ENCODE results near the gene TYW1B.
"Not testable (repeated sequence)": the region's sequence is repeated elsewhere in the genome, so short reads cannot be mapped to it uniquely, and the experiment has no call there.

GRCh38 chr7:72816370-72817157, 11.4 kb downstream of the TYW1B start:
- TF ChIP-seq CTCF, POLR2A (IDR thresholded peaks at IDR 0.05): not testable (repeated sequence)
